ENCODE data around the gene OTUB2.

The OTUB2 gene

DNA sequence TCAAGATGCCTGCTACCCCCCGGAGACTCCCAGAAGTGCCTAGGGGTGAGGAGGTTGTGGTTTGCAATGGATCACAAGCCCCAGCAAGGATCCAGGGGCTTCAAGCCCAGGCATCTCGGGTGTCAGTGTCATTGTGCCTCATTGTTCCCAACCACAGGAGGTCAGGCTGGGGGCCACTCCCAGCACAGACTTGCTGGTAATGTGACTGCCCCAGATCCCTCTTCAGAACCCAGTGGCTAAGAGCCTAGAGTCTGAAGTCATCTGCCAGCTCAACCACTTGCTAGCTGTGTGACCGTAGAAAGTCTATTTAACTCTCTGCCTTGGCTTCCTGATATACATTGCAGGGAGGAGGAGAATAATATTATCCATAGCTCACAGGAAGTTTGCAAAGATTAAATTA, 42.1 kb upstream of the OTUB2 start:
- no peaks in the 10 kb centered on the region for H3K9me3 ChIP-seq (ENCODE audit: control insufficient read depth in 5 of 5, low read length in 5 of 5)
- H3K9ac ChIP-seq (ENCODE audit: low read length in 5 of 5) = no peak overlapping the region
- H3K4me1 ChIP-seq (ENCODE audit: control insufficient read depth in 5 of 5, insufficient read depth in 5 of 5, low read length in 5 of 5) = peaks cover 0 to 14% (median 7%) of the 10 kb centered on the region in 5 donors
- no peak overlapping the region for H3K4me3 ChIP-seq (ENCODE audit: low read depth in 1 of 5, low read length in 5 of 5)
- H3K27me3 ChIP-seq (ENCODE audit: control insufficient read depth in 5 of 5, insufficient read depth in 4 of 5, low read length in 5 of 5) = peaks cover 0 to 5% (median 0%) of the 10 kb centered on the region in 5 donors
- H3K36me3 ChIP-seq (ENCODE audit: control insufficient read depth in 5 of 5, insufficient read depth in 5 of 5, low read length in 5 of 5) = no peaks in the 10 kb centered on the region
- H3K27ac ChIP-seq (ENCODE audit: low read depth, low read length) = no peak overlapping the region

DNA sequence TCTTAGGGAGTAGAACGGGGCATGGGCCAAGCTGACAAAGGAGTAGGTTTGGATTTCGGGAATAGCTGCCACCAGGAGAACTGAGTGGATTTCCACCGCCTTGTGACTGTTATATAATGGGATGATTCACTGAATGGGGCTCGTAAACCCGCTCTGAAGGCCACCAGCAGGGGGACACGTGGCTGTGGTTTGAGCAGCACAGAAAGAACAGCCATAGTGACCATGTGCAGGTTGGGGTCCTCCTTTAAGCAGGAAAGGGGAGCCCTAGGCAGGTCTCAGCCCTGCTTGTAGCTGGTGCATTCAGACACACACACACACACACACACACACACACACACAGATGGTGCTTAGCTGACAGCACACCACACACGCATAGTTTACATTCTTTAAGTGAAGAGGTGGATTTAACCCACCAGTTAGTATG, 41.1 kb upstream of the OTUB2 start:
- no peak overlapping the region for H3K27ac ChIP-seq (ENCODE audit: low read depth, low read length)
- H3K9ac ChIP-seq (ENCODE audit: low read length in 5 of 5) = no peak overlapping the region
- H3K4me1 ChIP-seq (ENCODE audit: control insufficient read depth in 5 of 5, insufficient read depth in 5 of 5, low read length in 5 of 5) = peaks cover 0 to 14% (median 7%) of the 10 kb centered on the region in 5 donors
- H3K4me3 ChIP-seq (ENCODE audit: low read depth in 1 of 5, low read length in 5 of 5) = no peak overlapping the region
- H3K9me3 ChIP-seq (ENCODE audit: control insufficient read depth in 5 of 5, low read length in 5 of 5) = no peaks in the 10 kb centered on the region
- peaks cover 0 to 5% (median 0%) of the 10 kb centered on the region in 5 donors for H3K27me3 ChIP-seq (ENCODE audit: control insufficient read depth in 5 of 5, insufficient read depth in 4 of 5, low read length in 5 of 5)
- H3K36me3 ChIP-seq (ENCODE audit: control insufficient read depth in 5 of 5, insufficient read depth in 5 of 5, low read length in 5 of 5) = no peaks in the 10 kb centered on the region

DNA sequence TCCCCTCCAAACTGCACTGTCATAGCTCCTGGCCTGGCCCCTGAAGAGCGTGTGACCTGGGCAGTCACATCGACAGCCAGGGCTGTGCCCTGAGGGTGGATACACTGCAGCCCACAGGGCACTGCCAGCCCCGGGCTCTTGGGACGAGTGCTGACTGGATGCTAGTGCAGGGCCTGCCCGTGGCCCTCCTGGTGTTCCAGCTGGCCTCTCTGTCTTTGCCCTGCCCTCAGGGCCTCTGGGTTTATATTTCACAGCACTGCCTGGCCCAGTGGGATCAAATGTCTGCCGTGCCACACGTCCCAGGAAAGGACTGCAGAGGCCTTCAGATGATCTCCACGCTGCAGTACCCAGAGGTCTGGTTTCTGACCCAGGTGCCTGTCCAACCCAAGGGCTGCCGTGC, 39.2 kb upstream of the OTUB2 start:
- Histone ChIP-seq H3K4me3 (ENCODE audit: low read depth in 1 of 5, low read length in 5 of 5) (no peak overlapping the region), H3K27me3 (ENCODE audit: control insufficient read depth in 5 of 5, insufficient read depth in 4 of 5, low read length in 5 of 5) (peaks cover 0 to 5% (median 0%) of the 10 kb centered on the region in 5 donors), H3K9me3 (ENCODE audit: control insufficient read depth in 5 of 5, low read length in 5 of 5) (no peaks in the 10 kb centered on the region), H3K27ac (ENCODE audit: low read depth, low read length) (no peak overlapping the region), H3K9ac (ENCODE audit: low read length in 5 of 5) (no peak overlapping the region), H3K36me3 (ENCODE audit: control insufficient read depth in 5 of 5, insufficient read depth in 5 of 5, low read length in 5 of 5) (no peaks in the 10 kb centered on the region), H3K4me1 (ENCODE audit: control insufficient read depth in 5 of 5, insufficient read depth in 5 of 5, low read length in 5 of 5) (peaks cover 0 to 14% (median 7%) of the 10 kb centered on the region in 5 donors)

DNA sequence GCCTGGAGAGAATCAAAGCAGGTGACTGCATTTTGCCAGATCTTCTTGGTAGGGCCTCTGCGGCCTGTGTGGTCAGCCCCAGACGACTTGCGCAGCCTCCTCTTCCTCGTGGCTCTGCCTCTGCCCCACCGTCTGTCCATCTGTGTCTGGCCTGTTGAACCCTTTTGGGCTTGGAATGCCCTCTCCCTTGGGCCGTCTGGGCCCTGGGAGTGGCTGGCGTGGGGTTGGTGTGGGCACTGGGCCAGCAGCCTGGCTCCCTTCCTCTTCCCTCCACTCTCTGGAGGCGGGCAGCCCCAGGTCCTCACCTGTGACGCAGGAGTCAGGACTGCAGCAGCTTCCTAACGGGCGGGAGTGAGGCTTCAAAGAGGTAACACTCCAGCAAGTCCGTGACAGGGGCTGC, 38.8 kb upstream of the OTUB2 start:
- Histone ChIP-seq H3K4me3 (ENCODE audit: low read depth in 1 of 5, low read length in 5 of 5) (no peak overlapping the region), H3K27ac (ENCODE audit: low read depth, low read length) (no peak overlapping the region), H3K4me1 (ENCODE audit: control insufficient read depth in 5 of 5, insufficient read depth in 5 of 5, low read length in 5 of 5) (peaks cover 0 to 14% (median 7%) of the 10 kb centered on the region in 5 donors), H3K27me3 (ENCODE audit: control insufficient read depth in 5 of 5, insufficient read depth in 4 of 5, low read length in 5 of 5) (peaks cover 0 to 5% (median 0%) of the 10 kb centered on the region in 5 donors), H3K9me3 (ENCODE audit: control insufficient read depth in 5 of 5, low read length in 5 of 5) (no peaks in the 10 kb centered on the region), H3K9ac (ENCODE audit: low read length in 5 of 5) (no peak overlapping the region), H3K36me3 (ENCODE audit: control insufficient read depth in 5 of 5, insufficient read depth in 5 of 5, low read length in 5 of 5) (no peaks in the 10 kb centered on the region)

DNA sequence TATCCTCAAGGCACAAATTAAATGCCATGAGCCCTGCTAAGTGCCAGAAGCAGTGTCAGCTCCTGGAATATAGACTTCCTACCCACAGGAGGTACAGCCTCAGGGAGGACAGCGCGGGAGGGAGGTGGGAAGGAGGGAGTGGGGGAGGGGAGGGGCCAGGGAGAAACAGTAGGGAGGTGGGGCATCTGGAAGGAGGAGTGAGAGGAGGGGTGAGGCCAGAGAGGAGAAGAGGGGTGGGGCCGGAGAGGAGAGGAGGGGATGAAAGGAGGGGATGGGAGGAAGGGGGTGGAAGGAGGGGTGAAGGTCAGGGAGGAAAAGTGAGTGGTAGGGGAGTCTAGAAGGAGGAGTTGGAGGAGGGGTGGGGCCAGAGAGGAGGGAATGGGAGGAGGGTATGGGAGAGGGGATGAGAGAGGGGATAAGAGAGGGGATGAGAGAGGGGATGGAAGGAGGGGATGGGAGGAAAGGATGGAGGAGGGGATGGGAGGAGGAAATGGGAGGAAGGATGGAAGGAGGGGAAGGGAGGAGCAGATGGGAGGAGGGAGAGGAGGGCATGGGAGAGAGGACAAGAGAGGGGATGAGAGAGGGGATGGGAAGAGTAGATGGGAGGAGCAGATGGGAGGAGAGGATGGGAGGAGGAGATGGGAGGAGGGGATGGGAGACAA, 38.2 kb upstream of the OTUB2 start:
- H3K4me3 ChIP-seq (ENCODE audit: low read depth in 1 of 5, low read length in 5 of 5) = no peak overlapping the region
- peaks cover 0 to 5% (median 0%) of the 10 kb centered on the region in 5 donors for H3K27me3 ChIP-seq (ENCODE audit: control insufficient read depth in 5 of 5, insufficient read depth in 4 of 5, low read length in 5 of 5)
- no peaks in the 10 kb centered on the region for H3K36me3 ChIP-seq (ENCODE audit: control insufficient read depth in 5 of 5, insufficient read depth in 5 of 5, low read length in 5 of 5)
- H3K9ac ChIP-seq (ENCODE audit: low read length in 5 of 5) = no peak overlapping the region
- no peak overlapping the region for H3K27ac ChIP-seq (ENCODE audit: low read depth, low read length)
- H3K9me3 ChIP-seq (ENCODE audit: control insufficient read depth in 5 of 5, low read length in 5 of 5) = no peaks in the 10 kb centered on the region
- peaks cover 0 to 14% (median 7%) of the 10 kb centered on the region in 5 donors for H3K4me1 ChIP-seq (ENCODE audit: control insufficient read depth in 5 of 5, insufficient read depth in 5 of 5, low read length in 5 of 5)

DNA sequence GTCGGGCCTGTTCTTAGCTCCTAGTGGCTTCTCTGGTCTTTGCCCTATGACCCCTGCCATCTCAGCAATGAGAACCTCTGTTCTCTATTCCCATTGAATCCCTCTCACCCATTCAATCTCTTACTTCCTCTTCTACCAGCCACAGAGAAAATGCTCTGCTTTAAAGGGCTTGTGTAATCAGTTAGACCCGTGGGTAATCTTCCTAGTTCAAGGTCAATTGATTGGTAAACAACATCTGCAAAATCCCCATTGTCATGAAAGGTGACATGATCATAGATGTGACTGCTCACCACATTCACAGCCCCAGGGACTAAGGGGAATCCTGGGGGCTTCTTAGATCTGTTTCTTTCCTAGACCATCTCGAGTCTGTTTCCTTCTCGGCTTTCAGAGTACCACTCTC, 36.2 kb upstream of the OTUB2 start:
- H3K4me3 ChIP-seq (ENCODE audit: low read depth in 1 of 5, low read length in 5 of 5) = no peak overlapping the region
- peaks cover 0 to 3% (median 0%) of the 10 kb centered on the region in 5 donors for H3K27me3 ChIP-seq (ENCODE audit: control insufficient read depth in 5 of 5, insufficient read depth in 4 of 5, low read length in 5 of 5)
- H3K27ac ChIP-seq (ENCODE audit: low read depth, low read length) = no peak overlapping the region
- H3K4me1 ChIP-seq (ENCODE audit: control insufficient read depth in 5 of 5, insufficient read depth in 5 of 5, low read length in 5 of 5) = peaks cover 0 to 11% (median 7%) of the 10 kb centered on the region in 5 donors
- no peaks in the 10 kb centered on the region for H3K9me3 ChIP-seq (ENCODE audit: control insufficient read depth in 5 of 5, low read length in 5 of 5)
- no peaks in the 10 kb centered on the region for H3K36me3 ChIP-seq (ENCODE audit: control insufficient read depth in 5 of 5, insufficient read depth in 5 of 5, low read length in 5 of 5)
- no peak overlapping the region for H3K9ac ChIP-seq (ENCODE audit: low read length in 5 of 5)

DNA sequence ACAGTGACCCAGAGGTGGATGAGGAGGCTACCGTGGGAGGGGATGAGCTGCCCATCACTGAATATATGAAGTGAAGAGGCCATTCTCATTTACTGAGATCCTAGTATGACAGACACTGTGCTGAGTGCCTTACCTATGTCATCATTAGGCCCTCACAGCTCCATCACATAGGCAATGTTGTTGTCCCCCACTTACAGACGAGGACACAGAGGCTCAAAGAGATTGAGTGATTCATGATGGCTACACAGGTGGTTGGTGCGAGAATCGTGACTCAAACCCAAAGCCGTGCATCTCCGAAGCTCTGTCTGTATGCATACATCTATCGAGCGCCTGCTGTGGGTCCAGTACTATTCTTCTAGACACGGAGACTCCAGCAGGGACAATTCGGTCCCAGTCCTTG, 34.9 kb upstream of the OTUB2 start:
- Histone ChIP-seq H3K4me1 (ENCODE audit: control insufficient read depth in 5 of 5, insufficient read depth in 5 of 5, low read length in 5 of 5) (peaks cover 0 to 10% (median 7%) of the 10 kb centered on the region in 5 donors), H3K9me3 (ENCODE audit: control insufficient read depth in 5 of 5, low read length in 5 of 5) (no peaks in the 10 kb centered on the region), H3K9ac (ENCODE audit: low read length in 5 of 5) (no peak overlapping the region), H3K27ac (ENCODE audit: low read depth, low read length) (no peak overlapping the region), H3K36me3 (ENCODE audit: control insufficient read depth in 5 of 5, insufficient read depth in 5 of 5, low read length in 5 of 5) (no peaks in the 10 kb centered on the region), H3K4me3 (ENCODE audit: low read depth in 1 of 5, low read length in 5 of 5) (no peak overlapping the region), H3K27me3 (ENCODE audit: control insufficient read depth in 5 of 5, insufficient read depth in 4 of 5, low read length in 5 of 5) (peaks cover 0 to 11% (median 7%) of the 10 kb centered on the region in 5 donors)

DNA sequence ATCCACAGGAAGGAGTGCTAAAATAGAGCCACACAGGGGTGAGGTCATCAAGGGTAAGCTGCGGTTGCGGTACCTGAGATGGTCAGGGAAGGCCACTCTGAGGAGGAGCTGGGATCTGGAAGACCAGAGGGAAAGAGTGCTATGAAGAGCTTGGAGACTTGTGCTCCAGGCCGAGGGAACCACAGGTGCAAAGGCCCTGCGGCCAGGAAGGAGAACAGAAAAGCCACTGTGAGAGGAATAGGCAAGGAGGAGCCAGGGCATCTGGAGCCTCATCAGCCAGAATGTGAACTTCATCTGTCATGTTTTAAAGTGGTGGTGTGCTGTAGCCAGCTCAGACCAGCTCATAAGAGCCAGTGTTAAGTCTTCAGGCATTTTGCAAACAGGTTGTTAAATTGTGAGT, 34.5 kb upstream of the OTUB2 start:
- Histone ChIP-seq H3K4me1 (ENCODE audit: control insufficient read depth in 5 of 5, insufficient read depth in 5 of 5, low read length in 5 of 5) (peaks cover 0 to 10% (median 7%) of the 10 kb centered on the region in 5 donors), H3K27me3 (ENCODE audit: control insufficient read depth in 5 of 5, insufficient read depth in 4 of 5, low read length in 5 of 5) (peaks cover 0 to 15% (median 8%) of the 10 kb centered on the region in 5 donors), H3K4me3 (ENCODE audit: low read depth in 1 of 5, low read length in 5 of 5) (no peak overlapping the region), H3K9ac (ENCODE audit: low read length in 5 of 5) (no peak overlapping the region), H3K36me3 (ENCODE audit: control insufficient read depth in 5 of 5, insufficient read depth in 5 of 5, low read length in 5 of 5) (no peaks in the 10 kb centered on the region), H3K27ac (ENCODE audit: low read depth, low read length) (no peak overlapping the region), H3K9me3 (ENCODE audit: control insufficient read depth in 5 of 5, low read length in 5 of 5) (no peaks in the 10 kb centered on the region)

DNA sequence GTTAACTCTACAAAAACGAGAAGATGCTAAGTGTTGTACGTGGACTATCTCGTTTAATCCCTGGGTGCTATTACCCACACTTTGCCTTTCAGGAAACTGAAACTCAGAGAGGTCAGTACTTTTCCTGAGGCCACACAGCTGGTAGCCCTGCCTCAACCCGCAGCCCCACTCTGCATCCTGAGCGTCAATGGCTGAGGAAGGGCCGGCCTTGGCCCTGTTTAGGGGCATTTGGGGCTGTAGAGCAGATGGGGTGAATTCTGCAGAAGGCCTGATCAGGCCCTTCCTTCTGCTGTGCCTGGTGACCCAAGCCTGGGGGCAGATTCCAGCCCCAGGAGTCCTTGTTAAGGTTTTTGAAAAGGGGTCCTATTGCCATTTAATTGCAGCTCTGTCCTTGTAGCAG, 32.8 kb upstream of the OTUB2 start:
- Histone ChIP-seq H3K4me3 (ENCODE audit: low read depth in 1 of 5, low read length in 5 of 5) (no peak overlapping the region), H3K9me3 (ENCODE audit: control insufficient read depth in 5 of 5, low read length in 5 of 5) (no peaks in the 10 kb centered on the region), H3K4me1 (ENCODE audit: control insufficient read depth in 5 of 5, insufficient read depth in 5 of 5, low read length in 5 of 5) (no peaks in the 10 kb centered on the region), H3K9ac (ENCODE audit: low read length in 5 of 5) (no peak overlapping the region), H3K36me3 (ENCODE audit: control insufficient read depth in 5 of 5, insufficient read depth in 5 of 5, low read length in 5 of 5) (no peaks in the 10 kb centered on the region), H3K27me3 (ENCODE audit: control insufficient read depth in 5 of 5, insufficient read depth in 4 of 5, low read length in 5 of 5) (peaks cover 11 to 25% (median 16%) of the 10 kb centered on the region in 5 donors), H3K27ac (ENCODE audit: low read depth, low read length) (no peak overlapping the region)

DNA sequence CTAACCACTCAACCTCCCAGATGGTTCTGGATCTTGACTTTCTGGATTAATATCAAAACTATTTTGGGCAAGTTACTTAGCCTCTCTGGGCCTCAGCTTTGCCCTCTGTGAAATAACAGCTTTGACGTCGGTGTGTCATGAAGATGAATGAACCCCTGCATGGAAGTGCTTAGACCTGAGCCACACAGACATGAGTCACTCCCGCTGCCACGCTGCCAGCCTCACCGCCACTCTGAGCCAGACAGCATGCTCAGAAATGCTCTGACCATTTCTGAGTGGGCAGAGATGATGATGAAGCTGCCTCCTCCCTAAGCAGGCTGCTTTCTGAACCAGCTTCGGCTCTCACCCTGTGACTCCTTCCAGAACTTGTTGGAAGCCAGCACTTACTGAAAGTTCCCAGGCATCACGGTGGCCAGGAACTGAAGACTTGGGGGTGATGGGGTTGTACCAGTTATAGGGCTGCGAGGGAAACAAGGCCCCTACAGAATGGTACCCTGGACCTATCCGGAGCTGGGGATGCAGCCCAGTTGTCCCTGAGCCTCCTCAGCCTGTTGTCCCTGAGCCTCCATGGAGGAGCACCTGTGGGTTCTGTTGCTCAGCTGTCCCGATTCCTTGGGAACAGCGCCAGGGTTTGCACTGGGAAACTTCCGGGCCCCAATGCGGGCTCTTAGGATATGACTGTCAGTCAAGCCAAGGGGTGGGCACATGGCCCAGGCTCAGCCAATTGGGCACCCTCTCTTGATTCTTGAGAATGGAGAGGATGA, 31.0 kb upstream of the OTUB2 start:
- Histone ChIP-seq H3K4me3 (ENCODE audit: low read depth in 1 of 5, low read length in 5 of 5) (no peak overlapping the region), H3K9ac (ENCODE audit: low read length in 5 of 5) (no peak overlapping the region), H3K4me1 (ENCODE audit: control insufficient read depth in 5 of 5, insufficient read depth in 5 of 5, low read length in 5 of 5) (no peaks in the 10 kb centered on the region), H3K9me3 (ENCODE audit: control insufficient read depth in 5 of 5, low read length in 5 of 5) (no peaks in the 10 kb centered on the region), H3K27ac (ENCODE audit: low read depth, low read length) (no peak overlapping the region), H3K36me3 (ENCODE audit: control insufficient read depth in 5 of 5, insufficient read depth in 5 of 5, low read length in 5 of 5) (no peaks in the 10 kb centered on the region), H3K27me3 (ENCODE audit: control insufficient read depth in 5 of 5, insufficient read depth in 4 of 5, low read length in 5 of 5) (peaks cover 16 to 34% (median 16%) of the 10 kb centered on the region in 5 donors)
